GM19455 (cell line): Measurements from ENCODE around the gene SMOC2.
"Not testable (repeated sequence)": the region's sequence is repeated elsewhere in the genome, so short reads cannot be mapped to it uniquely, and the experiment has no call there.

Experiments used
- ATAC-seq: cut with Tn5 transposase; IDR thresholded peaks from one replicate; pipeline ENCODE4 v1.9.1; 2021; ENCODE audit not compliant: unreplicated experiment

The SMOC2 gene

DNA sequence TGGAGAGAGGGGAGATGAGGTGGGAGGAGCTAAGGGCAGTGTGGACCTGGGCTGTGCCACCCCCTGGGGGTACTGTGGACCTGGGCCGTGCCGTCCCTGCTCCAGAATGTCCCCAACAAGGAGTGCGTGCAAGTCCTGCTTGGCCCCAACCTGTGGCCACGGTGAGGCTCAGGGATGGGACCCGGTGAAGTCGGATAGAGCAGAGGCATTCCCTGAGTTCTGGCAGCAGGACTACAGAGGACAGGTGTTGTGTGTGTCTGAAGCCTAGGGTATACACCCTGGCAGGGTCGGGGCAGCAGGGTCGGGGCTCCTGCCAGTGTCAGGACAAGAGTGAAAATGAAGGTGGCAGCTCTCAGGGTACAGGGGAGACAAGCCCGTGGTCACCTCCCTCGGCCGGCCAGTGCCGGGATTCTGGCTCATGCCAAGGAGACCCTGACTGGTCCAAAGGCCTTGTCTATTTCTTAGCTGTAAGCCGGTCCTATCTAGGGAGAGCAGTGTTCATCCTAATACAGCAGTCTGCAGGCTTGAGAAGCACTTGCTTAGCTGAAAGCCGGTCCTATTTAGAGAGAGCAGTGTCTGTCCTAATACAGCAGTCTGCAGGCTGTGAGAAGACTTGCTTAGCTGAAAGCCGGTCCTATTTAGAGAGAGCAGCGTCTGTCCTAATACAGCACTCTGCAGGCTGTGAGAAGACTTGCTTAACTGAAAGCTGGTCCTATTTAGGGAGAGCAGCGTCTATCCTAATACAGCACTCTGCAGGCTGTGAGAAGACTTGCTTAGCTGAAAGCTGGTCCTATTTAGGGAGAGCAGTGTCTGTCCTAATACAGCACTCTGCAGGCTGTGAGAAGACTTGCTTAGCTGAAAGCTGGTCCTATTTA lies 95.9 kb downstream of the SMOC2 start:
- ATAC-seq, result no peak

DNA sequence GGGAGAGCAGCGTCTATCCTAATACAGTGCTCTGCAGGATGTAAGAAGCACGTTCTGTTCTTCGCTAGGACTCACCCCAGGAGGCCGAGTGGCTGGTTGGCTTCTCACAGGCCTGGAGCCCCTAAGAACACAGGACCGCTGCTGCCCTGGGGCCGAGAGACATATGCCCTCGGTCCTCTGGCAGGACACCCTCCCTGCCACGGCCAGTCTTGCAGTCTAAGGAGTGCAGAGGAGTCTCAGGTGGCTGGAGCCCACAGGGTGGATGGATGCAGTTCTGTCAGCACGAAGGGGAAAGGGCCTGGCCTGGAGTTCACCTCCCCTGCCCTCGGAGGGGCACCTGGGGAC lies 96.5 kb downstream of the SMOC2 start:
- ATAC-seq, result no peak

DNA sequence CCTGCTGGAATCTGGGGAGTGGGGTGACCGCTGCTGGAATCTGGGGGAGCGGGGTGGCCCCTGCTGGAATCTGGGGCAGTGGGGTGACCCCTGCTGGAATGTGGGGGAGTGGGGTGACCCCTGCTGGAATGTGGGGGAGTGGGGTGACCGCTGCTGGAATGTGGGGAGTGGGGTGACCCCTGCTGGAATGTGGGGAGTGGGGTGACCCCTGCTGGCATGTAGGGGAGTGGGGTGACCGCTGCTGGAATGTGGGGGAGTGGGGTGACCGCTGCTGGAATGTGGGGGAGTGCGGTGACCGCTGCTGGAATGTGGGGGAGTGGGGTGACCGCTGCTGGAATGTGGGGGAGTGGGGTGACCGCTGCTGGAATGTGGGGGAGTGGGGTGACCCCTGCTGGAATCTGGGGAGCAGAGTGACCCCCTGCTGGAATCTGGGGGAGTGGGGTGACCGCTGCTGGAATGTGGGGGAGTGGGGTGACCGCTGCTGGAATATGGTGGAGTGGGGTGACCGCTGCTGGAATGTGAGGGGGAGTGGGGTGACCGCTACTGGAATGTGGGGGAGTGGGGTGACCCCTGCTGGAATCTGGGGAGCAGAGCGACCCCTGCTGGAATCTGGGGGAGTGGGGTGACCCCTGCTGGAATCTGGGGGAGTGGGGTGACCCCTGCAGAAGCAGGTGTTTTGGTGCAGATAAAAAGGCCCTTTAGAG lies 97.4 kb downstream of the SMOC2 start:
- ATAC-seq, result not testable (repeated sequence)

DNA sequence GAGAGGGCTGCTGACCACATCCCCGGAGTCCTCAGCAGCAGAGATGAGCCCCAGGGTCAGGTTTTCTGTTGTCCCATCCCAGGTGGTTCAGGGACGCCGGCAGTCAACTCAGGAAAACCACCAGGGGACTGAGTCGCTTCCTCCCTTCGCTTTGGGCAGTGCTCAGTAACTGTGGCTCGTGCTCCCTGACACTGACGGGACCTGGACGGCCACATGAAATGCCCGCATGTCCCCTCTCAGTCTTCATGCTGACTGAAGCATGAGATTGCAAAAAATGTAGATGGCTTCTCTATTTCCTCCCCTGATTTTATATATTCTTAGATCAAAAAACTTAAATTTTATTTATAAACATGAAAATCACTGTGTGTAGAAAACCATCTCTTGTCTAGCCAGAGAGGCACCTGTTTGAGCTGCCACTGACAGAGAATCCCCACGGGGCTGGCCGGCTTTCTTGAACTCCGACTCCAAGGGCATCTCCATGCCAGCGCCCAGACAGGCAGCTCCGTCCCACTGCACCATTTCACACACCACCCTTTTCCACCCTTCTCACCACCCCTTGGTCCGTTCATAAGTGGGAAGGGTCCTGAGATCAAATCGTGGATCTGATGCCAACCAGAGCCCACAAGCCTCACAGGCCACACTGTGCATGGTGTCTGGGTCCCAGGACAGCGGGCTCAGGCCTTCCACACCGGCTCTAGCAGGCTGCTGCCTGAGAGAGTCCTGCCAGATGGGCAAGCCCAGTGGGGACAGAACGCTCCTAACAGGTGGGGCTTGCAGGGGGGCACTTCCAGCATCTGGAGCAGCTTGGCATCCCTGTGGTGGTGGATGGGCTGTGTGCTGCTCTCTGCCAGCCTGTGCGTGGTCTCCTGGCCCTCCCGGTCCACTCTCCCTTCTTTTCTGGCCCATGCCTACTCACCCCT lies 98.2 kb downstream of the SMOC2 start:
- ATAC-seq, result no peak

DNA sequence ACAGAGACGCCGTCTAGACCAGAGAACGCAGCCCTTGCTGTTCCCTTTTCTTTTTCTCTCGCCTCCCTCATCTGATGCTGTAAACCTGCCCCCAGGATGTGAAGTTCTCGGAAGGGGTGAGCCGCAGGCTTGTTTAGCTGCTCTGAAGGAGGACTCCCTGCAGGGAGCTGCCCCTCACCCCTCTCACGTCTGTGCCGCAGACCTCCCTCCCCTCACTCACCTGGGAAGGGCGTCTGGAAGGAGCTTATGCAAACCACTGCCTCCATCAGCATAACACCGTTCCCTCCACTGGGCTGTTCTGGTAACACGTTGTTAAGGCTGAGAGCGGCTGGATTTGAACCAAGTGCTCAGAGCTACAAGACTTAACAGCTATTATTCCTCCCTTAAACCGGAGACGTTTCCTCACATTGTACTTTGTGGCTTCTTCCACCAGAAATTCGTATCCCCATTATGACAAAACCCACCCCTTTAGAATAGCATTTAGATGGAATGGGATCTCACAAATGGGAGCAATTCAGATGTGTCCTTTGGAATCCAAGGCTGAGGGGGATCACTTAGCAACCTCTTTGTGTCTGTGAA lies 99.8 kb downstream of the SMOC2 start:
- no peak for ATAC-seq

DNA sequence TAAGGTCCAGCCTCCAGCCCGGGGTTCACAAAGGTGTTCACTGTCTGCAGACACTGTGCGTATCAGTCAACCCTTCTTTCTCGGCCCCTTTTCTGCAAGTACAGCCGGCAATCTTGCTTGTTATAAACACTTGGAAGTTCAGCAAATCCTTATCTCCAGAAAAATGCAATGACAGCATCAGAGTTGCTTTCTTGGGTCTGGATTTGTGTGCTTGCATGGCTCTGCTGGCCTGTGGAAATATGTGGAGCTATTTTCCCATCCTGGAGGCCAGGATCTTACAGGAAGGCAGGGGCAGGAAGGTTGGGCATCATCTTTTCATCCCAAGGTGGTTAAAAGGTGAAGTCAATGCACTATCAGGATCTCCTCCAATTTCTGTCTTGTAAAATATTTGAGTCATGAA lies 100.3 kb downstream of the SMOC2 start:
- ATAC-seq, result no peak

DNA sequence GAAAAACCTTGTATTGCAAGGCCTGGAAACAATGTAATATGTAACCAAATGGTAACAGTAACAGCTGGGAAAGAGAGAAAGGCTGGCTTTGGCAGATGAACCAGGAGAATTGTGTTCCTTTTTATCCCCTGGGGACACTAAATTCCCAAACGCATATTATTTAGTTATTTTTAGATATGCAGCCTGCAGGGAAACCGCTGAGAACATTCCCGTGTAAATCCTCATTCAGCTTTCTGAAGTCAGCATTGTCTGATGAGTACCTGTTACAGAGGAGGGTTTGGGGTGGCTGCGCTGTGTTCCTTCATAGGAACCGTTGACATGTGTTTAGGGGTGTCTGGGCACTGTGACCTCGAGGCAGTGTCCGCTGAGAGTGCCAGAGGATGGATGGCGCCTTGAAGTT lies 101.3 kb downstream of the SMOC2 start:
- no peak for ATAC-seq

DNA sequence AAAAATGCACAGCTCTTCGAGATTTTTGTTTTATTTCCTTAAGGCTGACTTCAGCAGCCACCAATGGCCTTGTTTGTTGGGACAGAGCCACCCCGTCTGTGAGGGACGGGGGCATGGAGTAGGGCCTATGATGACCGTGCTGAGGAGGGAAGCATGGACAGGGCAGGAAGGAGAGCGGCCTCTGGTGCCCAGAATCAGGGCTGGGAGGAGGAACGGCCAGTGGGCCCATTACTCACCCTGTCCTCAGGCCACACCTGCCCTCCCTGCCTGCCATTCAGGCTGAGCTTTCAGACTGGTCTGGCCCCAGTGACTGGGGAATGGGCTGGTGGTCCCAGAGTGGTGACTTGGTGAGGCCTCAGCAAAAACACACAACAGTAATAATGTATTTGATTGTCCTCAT lies 104.4 kb downstream of the SMOC2 start:
- ATAC-seq, result no peak

DNA sequence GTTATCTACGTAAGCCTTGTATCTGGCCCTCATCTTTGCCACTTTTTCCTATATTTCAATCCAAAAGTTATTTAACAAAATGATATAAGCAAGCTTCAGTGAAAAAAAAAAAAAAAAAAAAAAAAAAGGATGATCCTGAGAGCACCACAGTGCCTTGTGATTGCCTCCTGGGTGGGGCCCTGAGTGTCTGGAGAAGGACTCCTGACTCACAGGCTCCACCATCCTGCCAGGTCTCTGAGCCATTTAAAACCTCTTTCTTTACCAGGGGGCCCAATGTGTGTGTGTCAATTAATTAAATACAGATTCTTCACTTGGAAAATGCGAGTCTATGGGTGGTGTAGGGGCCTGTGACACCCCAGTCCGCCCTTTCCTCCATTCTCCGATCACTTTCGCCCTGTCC lies 105.2 kb downstream of the SMOC2 start:
- no peak for ATAC-seq

DNA sequence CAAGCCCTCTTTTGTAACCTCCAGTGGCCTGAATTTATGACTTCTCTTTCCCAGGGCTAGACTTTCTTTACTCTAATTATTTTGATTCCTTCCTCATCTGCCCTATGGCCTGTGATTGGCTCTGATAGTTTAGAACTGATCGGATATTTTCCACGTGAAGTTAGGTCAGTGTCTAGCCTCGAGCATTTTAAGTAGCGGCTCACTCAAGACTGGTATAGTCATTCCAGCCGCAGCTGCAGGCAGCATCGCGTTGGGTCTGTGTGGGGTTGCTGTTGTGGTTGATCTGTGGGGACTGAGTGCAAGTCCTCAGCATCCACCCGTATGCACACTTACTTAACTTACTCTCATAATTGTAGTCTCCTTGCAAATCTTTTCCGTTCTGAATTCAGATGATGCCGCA lies 105.7 kb downstream of the SMOC2 start:
- no peak for ATAC-seq

DNA sequence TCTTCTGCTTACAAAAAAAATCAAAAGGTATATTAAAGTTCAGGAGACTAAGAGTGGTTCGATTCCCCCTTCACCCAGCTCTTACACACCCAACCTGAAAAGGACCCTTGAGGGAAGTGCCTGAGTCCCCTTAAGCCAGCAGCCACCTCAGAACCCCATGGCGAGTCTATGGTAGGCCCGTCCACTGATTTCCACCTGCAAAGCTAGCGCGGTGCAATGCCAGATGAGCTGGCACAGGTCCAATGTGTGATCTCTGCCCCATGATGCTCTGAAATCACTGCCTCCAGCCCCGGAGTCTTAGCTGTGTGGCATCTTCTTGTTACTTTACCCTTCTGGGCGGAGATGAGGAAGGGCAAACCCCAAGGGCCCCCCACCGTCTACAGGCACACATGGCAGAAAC lies 109.3 kb downstream of the SMOC2 start:
- no peak for ATAC-seq

DNA sequence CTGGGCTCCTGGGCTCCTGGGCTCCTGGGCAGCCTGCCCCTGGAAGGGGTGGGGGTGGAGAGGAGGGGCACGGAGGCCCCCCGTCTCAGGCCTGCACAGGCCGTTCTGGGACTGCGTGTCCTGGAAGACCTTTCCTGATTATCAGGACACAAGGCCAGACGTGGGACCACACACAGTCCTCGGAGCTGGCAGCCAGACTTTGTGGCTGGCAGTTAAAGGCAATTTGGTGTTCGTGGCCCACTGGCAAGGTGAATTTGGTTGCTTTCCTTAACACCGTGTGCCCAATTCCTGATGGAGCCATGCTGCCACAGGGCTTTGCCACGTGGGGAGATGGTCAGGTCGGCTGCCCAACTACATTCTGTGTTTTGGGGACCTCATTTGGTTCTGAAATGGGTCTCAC lies 113.5 kb downstream of the SMOC2 start:
- ATAC-seq, result no peak

DNA sequence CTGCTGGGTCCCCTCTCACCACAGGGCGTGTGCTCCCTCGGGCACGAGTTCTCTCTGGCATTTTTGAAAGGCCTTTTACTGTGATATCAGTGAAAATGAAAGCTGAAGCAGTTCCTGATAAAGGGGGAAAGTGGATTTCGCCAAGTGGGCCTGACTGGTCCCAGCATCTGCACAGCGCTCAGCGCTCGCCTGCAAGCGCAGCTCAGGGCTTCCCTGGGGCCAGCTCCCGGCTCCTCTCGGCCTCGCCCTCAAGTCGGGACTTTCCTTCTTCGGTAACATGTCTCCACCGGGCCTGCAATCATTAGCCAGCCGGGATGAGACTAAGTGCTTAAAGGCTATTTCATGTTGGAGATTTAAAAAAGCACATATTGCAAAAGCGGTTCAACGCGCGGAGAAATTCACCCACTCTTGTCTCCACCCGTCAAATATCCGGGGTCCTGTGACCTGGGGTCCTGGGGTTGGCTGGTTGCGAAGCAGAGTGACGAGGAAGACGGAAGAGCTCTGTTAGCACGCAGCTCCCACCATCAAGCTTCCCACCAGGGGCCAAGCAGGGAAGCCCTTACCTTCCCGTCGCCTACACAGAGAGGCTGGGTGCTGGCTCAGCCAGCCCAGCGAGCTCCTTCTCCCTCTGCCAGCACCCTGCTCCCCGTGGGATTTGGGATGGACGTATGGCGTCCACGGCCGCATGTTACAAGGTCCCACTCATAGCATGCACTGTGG lies 114.1 kb downstream of the SMOC2 start:
- no peak for ATAC-seq

DNA sequence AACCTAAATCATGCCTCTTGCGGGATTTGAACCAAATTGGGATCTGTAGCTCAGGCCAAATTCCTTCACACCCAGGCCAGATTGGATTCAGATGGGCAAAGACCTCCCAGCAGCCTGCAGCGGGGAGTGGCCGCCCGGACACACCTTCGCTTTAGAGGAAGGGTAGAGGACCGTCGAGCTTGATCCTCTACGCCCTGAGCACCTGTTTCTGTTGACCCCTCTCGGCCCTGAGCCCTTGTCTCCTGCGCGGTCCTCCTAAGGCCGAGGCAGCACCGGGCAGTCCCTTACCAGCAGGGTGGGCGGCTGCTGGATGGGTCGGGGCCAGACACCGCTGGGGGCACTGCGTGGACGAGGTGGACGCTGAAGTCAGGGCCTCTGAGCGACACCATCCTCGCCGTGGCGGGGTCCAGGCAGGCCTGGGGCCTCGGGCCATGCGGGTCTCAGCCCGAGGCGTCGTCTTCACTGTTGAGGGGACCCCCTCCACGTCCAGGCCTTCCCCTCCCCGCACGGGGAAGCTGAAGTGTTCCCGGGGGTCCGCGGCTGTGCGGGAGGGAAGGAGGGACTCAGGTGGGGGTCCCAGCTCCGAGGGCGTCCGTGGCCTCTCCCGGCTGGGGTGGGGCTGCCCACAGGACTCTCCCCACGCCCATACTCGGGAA lies 114.8 kb downstream of the SMOC2 start:
- ATAC-seq, result no peak

DNA sequence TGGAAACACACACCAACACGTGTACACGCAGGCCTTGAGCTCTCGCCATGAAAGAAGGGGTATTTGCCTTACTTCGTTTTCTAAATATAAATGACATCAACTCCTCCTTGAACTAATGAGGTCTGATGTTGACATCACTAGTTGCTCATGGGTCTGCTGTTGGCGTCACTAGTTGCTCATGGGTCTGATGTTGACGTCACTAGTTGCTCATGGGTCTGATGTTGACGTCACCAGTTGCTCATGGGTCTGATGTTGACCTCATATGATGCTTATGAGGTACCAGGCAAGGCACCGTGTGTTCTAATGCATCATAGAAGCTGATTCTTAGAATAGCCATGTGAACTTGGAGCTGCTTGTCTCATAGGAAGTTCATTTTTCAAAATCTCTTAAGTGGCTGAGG lies 116.5 kb downstream of the SMOC2 start:
- no peak for ATAC-seq

DNA sequence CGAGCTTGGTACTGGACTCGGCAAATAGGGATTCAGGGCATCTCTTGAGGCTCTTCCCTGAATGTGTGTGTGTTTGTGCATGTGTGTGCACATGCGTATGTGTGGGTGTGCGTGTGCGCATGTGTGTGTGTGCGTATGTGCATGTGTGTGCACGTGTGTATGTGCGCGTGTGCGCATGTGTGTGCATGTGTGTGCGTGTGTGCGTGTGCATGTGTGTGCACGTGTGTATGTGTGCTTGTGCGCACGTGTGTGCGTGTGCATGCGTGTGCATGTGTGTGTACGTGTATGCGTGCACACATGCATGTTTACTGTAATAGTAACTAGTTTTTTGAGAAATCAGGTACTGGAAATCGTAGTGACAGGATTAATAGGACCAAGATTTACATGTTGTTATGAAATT lies 117.7 kb downstream of the SMOC2 start:
- ATAC-seq, result no peak

DNA sequence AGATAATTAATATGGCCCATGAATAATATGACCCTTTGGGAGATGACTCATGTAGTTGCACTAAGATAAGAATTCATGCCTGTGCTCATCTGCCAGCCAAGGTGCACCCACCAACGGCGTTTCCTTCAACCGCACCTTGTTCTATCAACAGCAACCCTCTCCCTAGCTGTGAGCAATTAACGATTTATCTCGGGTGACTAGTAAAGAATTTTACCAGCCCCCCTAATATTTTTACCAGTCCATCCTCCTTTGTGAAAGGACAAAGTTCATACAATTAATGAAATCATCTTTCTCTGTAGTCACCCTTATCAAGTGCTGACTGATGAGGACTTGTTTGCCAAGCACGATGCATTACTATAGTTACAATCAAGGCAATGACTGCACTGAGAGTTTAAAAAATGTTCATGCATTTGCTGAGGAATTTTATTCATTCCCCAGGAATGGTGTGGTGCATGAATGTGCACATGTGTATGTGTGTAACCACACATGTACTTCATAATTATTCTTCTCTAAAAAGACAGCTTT lies 118.7 kb downstream of the SMOC2 start:
- ATAC-seq, result no peak

DNA sequence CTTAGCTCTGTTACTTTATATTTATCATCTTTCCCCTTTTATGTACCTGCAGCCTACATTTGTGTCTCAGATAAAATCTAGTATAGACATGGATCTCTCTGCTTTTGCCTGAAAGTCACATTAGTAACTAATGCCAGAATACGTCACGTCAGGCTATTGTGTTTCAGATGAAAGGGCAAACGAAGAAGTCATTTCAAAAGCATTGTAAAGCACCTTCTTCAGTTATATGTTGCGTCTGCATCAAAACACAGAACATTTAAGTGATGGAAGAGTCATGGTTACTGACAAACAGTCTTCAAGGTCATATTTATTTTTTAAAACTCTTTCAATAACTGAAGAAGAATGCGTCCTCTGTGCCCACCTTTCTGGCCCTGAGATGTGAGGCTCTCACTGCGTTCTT lies 119.1 kb downstream of the SMOC2 start:
- ATAC-seq, result no peak

DNA sequence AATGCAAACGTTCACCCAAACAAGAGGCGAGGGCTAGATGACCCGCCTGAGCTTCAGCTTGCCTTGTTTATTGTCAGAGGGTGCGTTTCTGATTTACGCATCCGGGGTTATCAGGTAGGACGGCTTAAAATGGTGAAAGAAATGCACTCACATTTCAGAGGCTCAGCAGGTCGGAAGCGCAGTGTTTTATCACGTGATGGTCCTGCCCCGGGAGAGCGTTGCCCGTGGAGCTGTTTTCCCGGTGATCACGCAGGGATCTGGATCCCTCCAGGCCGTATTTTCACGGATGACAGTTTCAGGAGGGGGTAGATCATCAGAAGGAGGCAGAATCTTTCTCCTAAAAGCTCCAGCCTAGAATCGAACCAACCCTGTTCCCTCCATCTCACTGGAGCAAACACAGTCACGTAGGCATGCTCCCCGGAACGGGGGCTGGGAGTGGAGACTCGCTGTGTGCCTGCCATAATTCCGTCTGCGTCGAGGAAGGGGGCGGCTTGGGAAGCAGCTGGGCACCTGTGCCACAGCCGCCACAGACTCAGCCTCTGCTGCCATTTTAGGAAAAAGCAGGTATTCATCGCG lies 121.7 kb downstream of the SMOC2 start:
- no peak for ATAC-seq
